Liver (tissue), 9 donors: Measurements from ENCODE around the gene GABARAPL2. TPM values are rescaled to one million over a fixed set of nuclear protein-coding genes. Genes with fewer than 3 reads are reported as not detected.

Source experiments
- DNase-seq: peaks from one replicate; pipeline ENCODE4 v3.0.0-alpha.2; 2017; ENCODE audit warnings: low spot score
- H3K27ac ChIP-seq, 2 donors: one replicate each; pipeline ENCODE4 v1.7.0; 2013; ENCODE audit warnings: inconsistent platforms in 2 of 2, low read length in 2 of 2, control low read depth in 1 of 2, low read depth in 1 of 2, mild to moderate bottlenecking in 1 of 2
- H3K27me3 ChIP-seq, 4 donors: one replicate each; pipeline versions ENCODE4 v1.6.1 to v1.7.0; 2013; ENCODE audit warnings: low read length in 3 of 4, inconsistent platforms in 1 of 4, mild to moderate bottlenecking in 1 of 4, moderate library complexity in 1 of 4; ENCODE audit not compliant: control insufficient read depth in 4 of 4, insufficient read depth in 4 of 4
- H3K36me3 ChIP-seq, 4 donors: one replicate each; pipeline versions ENCODE4 v1.6.1 to v1.7.0; 2013; ENCODE audit warnings: low read length in 3 of 4, mild to moderate bottlenecking in 3 of 4, low read depth in 1 of 4, moderate library complexity in 1 of 4; ENCODE audit not compliant: control insufficient read depth in 4 of 4, insufficient read depth in 3 of 4
- H3K4me1 ChIP-seq, 4 donors: one replicate each; pipeline versions ENCODE4 v1.6.1 to v1.7.0; 2013; ENCODE audit warnings: low read length in 3 of 4, mild to moderate bottlenecking in 3 of 4, moderate library complexity in 1 of 4; ENCODE audit not compliant: control insufficient read depth in 4 of 4, insufficient read depth in 4 of 4
- H3K4me3 ChIP-seq, 3 donors: one replicate each; pipeline versions ENCODE4 v1.6.1 to v1.7.0; 2013; ENCODE audit warnings: low read length in 3 of 3, control low read depth in 1 of 3, low read depth in 1 of 3, mild to moderate bottlenecking in 1 of 3
- H3K9ac ChIP-seq, 2 donors: one replicate each; pipeline ENCODE4 v1.7.0; 2013; ENCODE audit warnings: low read length in 2 of 2, mild to moderate bottlenecking in 2 of 2, moderate library complexity in 2 of 2, control low read depth in 1 of 2, low read depth in 1 of 2
- H3K9me3 ChIP-seq, 4 donors: one replicate each; pipeline versions ENCODE4 v1.6.1 to v1.7.0; 2013; ENCODE audit warnings: low read length in 3 of 4; ENCODE audit not compliant: control insufficient read depth in 4 of 4
- EGR1 ChIP-seq, 2 donors: IDR thresholded peaks; 2 replicates each; pipeline ENCODE4 v1.6.1; 2016 to 2018; ENCODE audit warnings: antibody characterized with exemption in 2 of 2, low read depth in 2 of 2
- FOXA1 ChIP-seq: IDR thresholded peaks from 2 replicates; pipeline ENCODE4 v1.6.1; 2016; ENCODE audit warnings: antibody characterized with exemption
- FOXA2 ChIP-seq: IDR thresholded peaks from 2 replicates; pipeline ENCODE4 v1.6.1; 2016; ENCODE audit warnings: antibody characterized with exemption
- GABPA ChIP-seq, 2 donors: IDR thresholded peaks in 1 of 2; conservative IDR thresholded peaks in 1 of 2; 2 replicates each; pipeline ENCODE4 v1.6.1; 2016; ENCODE audit warnings: antibody characterized with exemption in 2 of 2, mild to moderate bottlenecking in 1 of 2, moderate library complexity in 1 of 2
- HNF4A ChIP-seq, 2 donors: conservative IDR thresholded peaks; 2 replicates each; pipeline ENCODE4 v1.6.1; 2016; ENCODE audit warnings: antibody characterized with exemption in 2 of 2, mild to moderate bottlenecking in 2 of 2
- HNF4G ChIP-seq: IDR thresholded peaks from 2 replicates; pipeline ENCODE4 v1.6.1; 2016; ENCODE audit warnings: antibody characterized with exemption
- JUND ChIP-seq, 2 donors: IDR thresholded peaks; 2 replicates each; pipeline ENCODE4 v1.6.1; 2016; ENCODE audit warnings: antibody characterized with exemption in 2 of 2
- MAX ChIP-seq: IDR thresholded peaks from 2 replicates; pipeline ENCODE4 v1.6.1; 2016; ENCODE audit warnings: antibody characterized with exemption
- NR2F2 ChIP-seq: IDR thresholded peaks from 2 replicates; pipeline ENCODE4 v1.6.1; 2016; ENCODE audit warnings: antibody characterized with exemption
- RAD21 ChIP-seq, 2 donors: IDR thresholded peaks; 2 replicates each; pipeline ENCODE4 v1.6.1; 2016; ENCODE audit warnings: antibody characterized with exemption in 2 of 2, mild to moderate bottlenecking in 2 of 2
- RXRA ChIP-seq, 2 donors: IDR thresholded peaks; 2 replicates each; pipeline ENCODE4 v1.6.1; 2017 to 2018; ENCODE audit warnings: antibody characterized with exemption in 2 of 2, mild to moderate bottlenecking in 1 of 2
- SP1 ChIP-seq: IDR thresholded peaks from 2 replicates; pipeline ENCODE4 v1.6.1; 2018; ENCODE audit warnings: antibody characterized with exemption, mild to moderate bottlenecking
- TAF1 ChIP-seq: conservative IDR thresholded peaks from 2 replicates; pipeline ENCODE4 v1.6.1; 2016; ENCODE audit warnings: antibody characterized with exemption, mild to moderate bottlenecking
- YY1 ChIP-seq: IDR thresholded peaks from 2 replicates; pipeline ENCODE4 v1.6.1; 2016; ENCODE audit warnings: antibody characterized with exemption, mild to moderate bottlenecking
- ZBTB33 ChIP-seq: IDR thresholded peaks from 2 replicates; pipeline ENCODE4 v1.6.1; 2016; ENCODE audit warnings: antibody characterized with exemption
- WGBS: extraction: QIAGEN DNeasy Blood & Tissue Kit; methylation state at CpG from one replicate; pipeline ENCODE4 v1.1.7; 2013; 5-methylcytosine and 5-hydroxymethylcytosine counted together
- polyA plus RNA-seq, 2 donors: library from polyadenylated mRNA; stranded (reverse) in 1 of 2; unstranded in 1 of 2; fragments of 200-250 nt in 1 of 2; fragments of >200 nt in 1 of 2; fragmentation: Nextera tagmentation in 1 of 2; extraction: Ambion mirVana in 1 of 2; gene quantifications; one replicate each; pipeline versions ENCODE4 v1.2.1 to v1.2.3, GENCODE V29; 2013 to 2015
- total RNA-seq, 2 donors: library from RNA; depleted of rRNA; stranded (reverse); fragments of >200 nt; gene quantifications; one replicate each; pipeline ENCODE4 v1.2.3, GENCODE V29; 2014
- TF ChIP-seq, protein P1 (sequence below): IDR thresholded peaks from 2 replicates; pipeline ENCODE4 v1.6.1; 2016; ENCODE audit warnings: antibody characterized with exemption
- TF ChIP-seq, protein P2 (sequence below): fragments of 150-350 bp; IDR thresholded peaks from 2 replicates; pipeline ENCODE4 v1.5.1; 2017; ENCODE audit warnings: improper control_type of control experiment, low read depth, low read length; ENCODE audit not compliant: missing input control
- TF ChIP-seq, protein P3 (sequence below): IDR thresholded peaks from 2 replicates; pipeline ENCODE4 v1.6.1; 2016; ENCODE audit warnings: antibody characterized with exemption, mild to moderate bottlenecking
- donor health status: healthy.
- donor health status: healthy.
- donor health status: healthy.
- donor health status: healthy.
- donor health status: healthy.

The GABARAPL2 gene
- total and polyA plus RNA-seq, 4 donors = 26.5 to 123 (median 61.5) TPM

DNA sequence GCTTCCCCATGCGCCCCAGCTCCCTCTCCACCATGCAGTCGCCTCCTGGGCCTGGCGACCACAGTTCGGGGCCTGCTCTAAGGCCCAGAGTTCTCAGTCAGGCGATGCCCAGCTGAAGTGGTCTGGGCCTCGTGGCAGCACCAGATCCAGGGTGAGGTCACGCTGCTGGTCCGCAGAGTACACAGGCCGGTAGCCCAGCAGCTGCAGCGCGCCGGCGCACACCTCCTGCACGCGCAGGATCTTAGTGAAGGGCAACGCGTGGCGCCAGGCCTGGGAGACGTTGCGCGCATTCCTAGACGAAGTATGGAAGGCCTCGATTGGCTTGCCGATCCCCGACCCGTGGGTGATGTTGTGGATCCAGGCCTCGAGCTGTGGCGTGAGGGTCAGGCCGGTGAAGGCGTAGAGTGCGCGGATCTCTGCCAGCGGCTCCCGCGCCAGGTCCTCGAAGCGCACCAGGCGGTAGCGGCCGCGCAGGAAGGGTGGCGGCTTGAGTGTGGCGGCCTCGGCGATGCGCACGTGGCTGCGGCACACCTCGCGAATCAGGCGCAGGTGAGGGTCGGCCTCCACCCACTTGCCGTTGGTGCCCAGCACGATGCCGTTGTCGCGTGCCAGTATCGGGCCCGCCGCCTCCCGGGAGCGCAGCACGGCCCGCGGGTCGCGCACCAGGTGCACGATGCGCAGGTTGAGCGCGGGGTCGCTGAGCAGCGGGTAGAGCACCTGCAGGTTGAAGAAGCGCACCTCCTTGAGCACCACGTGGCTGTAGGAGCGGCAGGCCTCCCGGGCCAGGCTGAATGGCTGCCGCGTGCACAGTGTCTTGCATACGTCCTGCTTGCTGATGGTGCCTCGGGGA, 36.9 kb upstream of the GABARAPL2 start:
- Histone ChIP-seq H3K9ac (no peak overlapping the region), H3K4me3 (no peak overlapping the region), H3K36me3 (no peaks in the 10 kb centered on the region), H3K27me3 (no peaks in the 10 kb centered on the region), H3K27ac (no peak overlapping the region), H3K9me3 (no peaks in the 10 kb centered on the region), H3K4me1 (peaks cover 0 to 11% (median 8%) of the 10 kb centered on the region in 4 donors)
- 93% methylated on average over 81 of the region's 81 CpGs for WGBS
- DNase-seq = no peak
- TF ChIP-seq, protein P1, sequence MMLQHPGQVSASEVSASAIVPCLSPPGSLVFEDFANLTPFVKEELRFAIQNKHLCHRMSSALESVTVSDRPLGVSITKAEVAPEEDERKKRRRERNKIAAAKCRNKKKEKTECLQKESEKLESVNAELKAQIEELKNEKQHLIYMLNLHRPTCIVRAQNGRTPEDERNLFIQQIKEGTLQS = no peak
- no peak for TF ChIP-seq MAX
- TF ChIP-seq, protein P2, sequence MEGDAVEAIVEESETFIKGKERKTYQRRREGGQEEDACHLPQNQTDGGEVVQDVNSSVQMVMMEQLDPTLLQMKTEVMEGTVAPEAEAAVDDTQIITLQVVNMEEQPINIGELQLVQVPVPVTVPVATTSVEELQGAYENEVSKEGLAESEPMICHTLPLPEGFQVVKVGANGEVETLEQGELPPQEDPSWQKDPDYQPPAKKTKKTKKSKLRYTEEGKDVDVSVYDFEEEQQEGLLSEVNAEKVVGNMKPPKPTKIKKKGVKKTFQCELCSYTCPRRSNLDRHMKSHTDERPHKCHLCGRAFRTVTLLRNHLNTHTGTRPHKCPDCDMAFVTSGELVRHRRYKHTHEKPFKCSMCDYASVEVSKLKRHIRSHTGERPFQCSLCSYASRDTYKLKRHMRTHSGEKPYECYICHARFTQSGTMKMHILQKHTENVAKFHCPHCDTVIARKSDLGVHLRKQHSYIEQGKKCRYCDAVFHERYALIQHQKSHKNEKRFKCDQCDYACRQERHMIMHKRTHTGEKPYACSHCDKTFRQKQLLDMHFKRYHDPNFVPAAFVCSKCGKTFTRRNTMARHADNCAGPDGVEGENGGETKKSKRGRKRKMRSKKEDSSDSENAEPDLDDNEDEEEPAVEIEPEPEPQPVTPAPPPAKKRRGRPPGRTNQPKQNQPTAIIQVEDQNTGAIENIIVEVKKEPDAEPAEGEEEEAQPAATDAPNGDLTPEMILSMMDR = no peak
- TF ChIP-seq FOXA2 = no peak
- TF ChIP-seq JUND (IDR thresholded peaks at IDR 0.05) = no peak
- TF ChIP-seq HNF4G = no peak
- no peak for TF ChIP-seq GABPA (IDR thresholded peaks at IDR 0.05 in 1 of 2, conservative IDR thresholded peaks at IDR 0.05 in 1 of 2)
- TF ChIP-seq RXRA (IDR thresholded peaks at IDR 0.05) = no peak
- TF ChIP-seq FOXA1 = no peak
- TF ChIP-seq ZBTB33 = no peak
- TF ChIP-seq YY1 = no peak
- TF ChIP-seq TAF1 = no peak
- TF ChIP-seq NR2F2 = no peak
- TF ChIP-seq RAD21 (IDR thresholded peaks at IDR 0.05) = no peak
- TF ChIP-seq EGR1 (IDR thresholded peaks at IDR 0.05; ENCODE audit: low read depth in 2 of 2) = no peak
- TF ChIP-seq, protein P3, sequence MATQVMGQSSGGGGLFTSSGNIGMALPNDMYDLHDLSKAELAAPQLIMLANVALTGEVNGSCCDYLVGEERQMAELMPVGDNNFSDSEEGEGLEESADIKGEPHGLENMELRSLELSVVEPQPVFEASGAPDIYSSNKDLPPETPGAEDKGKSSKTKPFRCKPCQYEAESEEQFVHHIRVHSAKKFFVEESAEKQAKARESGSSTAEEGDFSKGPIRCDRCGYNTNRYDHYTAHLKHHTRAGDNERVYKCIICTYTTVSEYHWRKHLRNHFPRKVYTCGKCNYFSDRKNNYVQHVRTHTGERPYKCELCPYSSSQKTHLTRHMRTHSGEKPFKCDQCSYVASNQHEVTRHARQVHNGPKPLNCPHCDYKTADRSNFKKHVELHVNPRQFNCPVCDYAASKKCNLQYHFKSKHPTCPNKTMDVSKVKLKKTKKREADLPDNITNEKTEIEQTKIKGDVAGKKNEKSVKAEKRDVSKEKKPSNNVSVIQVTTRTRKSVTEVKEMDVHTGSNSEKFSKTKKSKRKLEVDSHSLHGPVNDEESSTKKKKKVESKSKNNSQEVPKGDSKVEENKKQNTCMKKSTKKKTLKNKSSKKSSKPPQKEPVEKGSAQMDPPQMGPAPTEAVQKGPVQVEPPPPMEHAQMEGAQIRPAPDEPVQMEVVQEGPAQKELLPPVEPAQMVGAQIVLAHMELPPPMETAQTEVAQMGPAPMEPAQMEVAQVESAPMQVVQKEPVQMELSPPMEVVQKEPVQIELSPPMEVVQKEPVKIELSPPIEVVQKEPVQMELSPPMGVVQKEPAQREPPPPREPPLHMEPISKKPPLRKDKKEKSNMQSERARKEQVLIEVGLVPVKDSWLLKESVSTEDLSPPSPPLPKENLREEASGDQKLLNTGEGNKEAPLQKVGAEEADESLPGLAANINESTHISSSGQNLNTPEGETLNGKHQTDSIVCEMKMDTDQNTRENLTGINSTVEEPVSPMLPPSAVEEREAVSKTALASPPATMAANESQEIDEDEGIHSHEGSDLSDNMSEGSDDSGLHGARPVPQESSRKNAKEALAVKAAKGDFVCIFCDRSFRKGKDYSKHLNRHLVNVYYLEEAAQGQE = no peak
- no peak for TF ChIP-seq HNF4A (conservative IDR thresholded peaks at IDR 0.05)
- TF ChIP-seq SP1 = no peak
